HG03432 (cell line): ENCODE measurements around the gene GTF2F2.

Experiments used
- ATAC-seq: cut with Tn5 transposase; IDR thresholded peaks from one replicate; pipeline ENCODE4 v1.9.1; 2021; ENCODE audit warnings: mild to moderate bottlenecking, moderate library complexity; ENCODE audit not compliant: unreplicated experiment

The GTF2F2 gene

DNA sequence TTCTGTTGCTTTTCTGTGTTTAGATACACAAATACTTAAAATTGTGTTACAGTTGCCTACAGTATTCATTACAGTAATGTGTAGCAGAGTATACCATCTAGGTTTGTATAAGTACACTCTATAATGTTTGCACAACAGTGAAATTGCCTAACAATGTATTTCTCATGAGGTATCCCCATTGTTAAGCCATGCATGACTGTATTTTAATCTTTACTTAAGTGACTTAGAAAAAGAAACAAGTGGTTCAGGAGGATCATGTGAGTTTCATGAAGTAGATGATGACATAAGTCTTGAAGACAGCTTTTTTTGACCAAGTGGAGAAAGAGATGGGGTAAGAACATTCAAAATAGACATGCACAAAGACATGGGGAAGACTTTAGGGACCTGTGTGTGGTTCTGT is 88.9 kb downstream of the GTF2F2 start:
- no peak for ATAC-seq

DNA sequence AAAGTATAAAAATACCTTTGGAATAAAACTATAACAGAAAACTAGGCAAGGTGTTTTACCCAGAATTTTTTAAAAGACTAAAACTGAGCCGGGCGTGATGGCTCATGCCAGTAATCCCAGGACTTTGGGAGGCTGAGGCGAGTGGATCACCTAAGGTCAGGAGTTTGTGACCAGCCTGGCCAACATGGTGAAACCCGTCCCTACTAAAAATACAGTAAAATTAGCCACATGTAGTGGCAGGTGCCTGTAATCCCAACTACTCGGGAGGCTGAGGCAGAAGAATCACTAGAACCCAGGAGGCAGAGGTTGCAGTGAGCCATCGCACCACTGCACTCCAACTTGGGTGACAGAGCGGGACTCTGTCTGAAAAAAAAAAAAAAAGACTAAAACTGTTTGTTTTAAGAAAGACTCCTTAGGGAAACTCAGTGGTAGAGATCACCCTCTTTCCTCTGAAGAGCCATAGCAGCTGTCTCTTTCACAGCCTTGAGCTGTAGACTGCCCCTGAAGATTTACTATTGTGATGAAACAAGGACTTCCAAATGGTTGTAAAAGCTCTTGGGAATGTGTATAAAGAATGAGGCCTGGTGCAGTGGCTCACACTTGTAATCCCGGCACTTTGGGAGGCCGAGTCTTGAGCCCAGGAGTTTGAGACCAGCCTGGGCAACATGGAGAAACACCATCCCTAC is 95.2 kb downstream of the GTF2F2 start:
- no peak for ATAC-seq

DNA sequence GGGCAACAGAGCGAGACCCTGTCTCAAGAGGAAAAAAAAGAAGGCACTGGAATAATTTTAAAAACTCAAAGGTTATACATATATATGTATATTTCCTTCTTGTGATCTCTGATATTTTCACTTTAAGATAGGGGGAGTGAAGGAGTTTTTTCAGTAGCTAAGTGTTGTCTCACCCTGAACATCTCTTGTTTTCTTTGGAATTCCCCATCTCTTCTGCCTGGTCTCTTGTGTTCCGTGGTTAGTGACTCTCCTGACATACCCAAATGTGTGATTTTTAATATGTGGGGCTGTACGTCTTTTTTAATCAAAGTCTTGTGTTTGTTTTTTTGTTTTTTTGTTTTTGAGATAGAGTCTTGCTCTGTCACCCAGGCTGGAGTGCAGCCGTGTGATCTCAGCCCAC is 95.9 kb downstream of the GTF2F2 start:
- no peak for ATAC-seq

DNA sequence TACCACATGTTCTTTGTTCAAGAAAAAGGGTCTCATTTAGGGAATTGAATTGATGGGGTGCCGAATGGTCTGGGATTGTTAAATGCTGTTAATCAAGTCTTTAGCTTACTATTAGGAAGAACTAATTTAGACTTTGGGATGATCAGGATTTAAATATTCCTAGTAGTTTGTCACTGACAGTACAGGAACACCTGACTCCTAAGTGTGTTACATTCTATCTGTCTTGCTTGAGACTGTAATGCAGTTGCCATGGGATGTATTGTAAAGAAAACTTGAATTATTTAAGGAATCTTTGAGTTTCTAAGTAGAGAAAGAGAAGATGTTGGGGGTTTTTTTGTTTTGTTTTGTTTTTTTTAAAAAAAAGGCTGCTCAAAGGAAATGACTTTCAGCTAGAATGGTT is 98.4 kb downstream of the GTF2F2 start:
- ATAC-seq: no peak

- ATAC-seq: no peak
These were observed 99.0 kb downstream of the GTF2F2 start for GRCh38 chr13:45219123-45219891.

DNA sequence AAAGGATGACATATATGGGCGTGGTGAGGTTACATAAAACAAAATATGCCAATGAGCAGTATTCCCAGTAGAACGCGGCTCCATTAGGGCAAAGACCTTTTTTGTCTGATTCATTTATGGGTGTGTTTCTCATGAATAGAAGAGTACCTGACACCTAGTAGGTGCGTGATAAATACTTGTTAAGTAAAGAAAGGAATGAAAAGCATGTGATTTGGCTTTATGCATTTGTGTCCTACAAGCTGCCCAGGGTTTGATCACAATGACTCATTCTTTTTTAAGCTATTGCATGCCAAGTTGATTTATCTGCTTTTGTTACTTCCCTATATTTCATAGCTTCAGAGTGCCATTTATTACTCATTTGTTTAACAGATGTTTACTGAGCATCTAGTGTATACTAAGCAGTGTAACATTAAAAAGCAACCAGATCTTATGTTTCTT is 99.6 kb downstream of the GTF2F2 start:
- ATAC-seq: no peak

DNA sequence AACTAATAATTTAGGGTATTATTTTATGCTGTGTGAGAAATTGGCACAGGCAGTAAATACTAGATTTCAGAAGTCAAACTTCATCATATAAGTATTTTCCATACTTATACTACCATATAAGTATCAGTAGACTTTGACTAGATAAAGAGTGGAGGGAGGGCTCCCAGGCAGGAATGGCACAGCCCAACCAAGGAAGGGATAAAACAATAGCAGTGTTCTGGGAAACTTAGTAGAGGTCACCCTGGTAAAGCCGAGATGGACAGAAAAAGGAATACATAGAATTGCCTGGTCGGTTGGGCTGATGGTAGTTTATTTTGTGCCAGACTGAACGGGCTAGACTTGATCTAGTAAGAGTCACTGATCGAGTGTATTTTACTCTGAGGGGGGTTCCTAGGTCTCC is 100.1 kb downstream of the GTF2F2 start:
- no peak for ATAC-seq

DNA sequence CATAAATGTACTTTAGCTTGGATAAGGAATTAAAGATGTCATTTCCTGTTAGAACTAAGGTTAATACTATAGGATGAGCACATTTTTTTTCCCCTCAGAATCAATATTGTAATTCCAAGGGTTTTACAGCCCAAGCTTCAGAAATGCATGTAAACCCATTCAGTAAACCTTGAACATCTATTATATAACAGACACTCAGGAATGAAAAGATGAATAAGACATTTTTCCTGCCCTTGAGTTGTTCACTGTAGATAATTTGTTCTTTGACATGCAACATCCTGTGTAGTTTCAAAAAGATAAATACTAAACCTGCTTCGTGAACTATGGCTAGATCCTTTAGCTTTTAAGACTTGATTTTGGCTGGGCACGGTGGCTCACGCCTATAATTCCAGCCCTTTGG is 102.2 kb downstream of the GTF2F2 start:
- ATAC-seq: no peak

DNA sequence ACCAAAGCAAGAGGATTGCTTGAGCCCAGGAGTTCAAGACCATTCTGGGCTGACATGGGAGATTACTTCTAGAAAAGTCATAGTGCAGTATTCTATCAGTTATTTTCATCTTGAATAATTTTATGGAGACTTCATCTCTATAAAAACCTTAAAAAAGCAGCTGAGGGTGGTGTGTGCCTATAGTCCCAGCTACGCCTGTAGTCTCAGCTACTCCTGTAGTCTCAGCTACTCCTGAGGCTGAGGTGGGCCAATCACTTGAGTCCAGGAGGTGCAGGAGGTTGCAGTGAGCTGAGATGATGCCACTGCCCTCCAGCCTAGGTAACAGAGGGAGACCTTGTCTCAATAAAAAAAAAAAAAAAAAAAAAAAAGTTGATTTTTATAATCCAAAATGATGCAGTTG is 102.6 kb downstream of the GTF2F2 start:
- ATAC-seq: no peak

- no peak for ATAC-seq
These were observed 103.9 kb downstream of the GTF2F2 start for GRCh38 chr13:45224176-45224575.

GRCh38 chr13:45225370-45225769 is 105.1 kb downstream of the GTF2F2 start:
- no peak for ATAC-seq

DNA sequence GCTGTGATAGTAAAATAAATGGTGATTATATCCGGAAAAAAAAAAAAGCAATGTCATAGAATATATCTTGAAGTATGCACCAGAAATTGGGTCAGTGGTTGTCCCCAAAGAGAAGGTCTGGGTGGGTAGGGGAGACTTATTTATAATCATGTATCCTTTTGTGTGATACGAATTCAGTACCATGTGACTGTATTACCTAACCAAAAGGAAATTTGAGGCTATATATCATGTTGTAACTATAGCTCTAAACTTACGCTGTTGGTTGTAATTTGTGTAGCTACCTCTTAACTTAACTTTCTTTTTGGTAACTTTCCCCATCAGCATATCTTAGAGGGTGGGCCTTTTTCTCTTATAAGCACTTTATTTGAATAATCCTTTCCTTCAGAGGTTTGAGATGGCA is 105.7 kb downstream of the GTF2F2 start:
- no peak for ATAC-seq

DNA sequence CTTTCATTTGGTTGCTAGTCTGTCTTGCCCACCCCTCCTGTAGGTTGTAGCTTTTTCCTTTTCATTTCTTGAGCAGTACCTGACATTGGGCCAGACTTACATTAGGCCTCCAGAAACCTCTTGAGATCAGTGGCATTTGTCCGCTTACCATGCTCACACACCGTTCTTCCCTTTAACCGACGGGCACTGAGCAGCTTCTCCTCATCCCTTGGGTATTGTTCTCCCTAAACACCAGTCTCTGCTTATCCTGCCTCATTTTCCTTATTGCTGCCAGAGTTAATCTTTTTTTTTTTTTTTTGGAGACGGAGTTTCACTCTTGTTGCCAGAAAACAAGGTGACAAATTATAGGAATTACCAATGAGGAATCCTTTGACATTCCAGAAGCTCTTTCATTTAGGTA is 107.7 kb downstream of the GTF2F2 start:
- no peak for ATAC-seq

GRCh38 chr13:45229172-45229571 is 108.9 kb downstream of the GTF2F2 start:
- no peak for ATAC-seq

- ATAC-seq: no peak
These were observed 111.0 kb downstream of the GTF2F2 start for GRCh38 chr13:45231305-45231704.

- ATAC-seq: no peak
These were observed 111.4 kb downstream of the GTF2F2 start for GRCh38 chr13:45231722-45232121.

GRCh38 chr13:45232591-45232990 is 112.3 kb downstream of the GTF2F2 start:
- no peak for ATAC-seq

DNA sequence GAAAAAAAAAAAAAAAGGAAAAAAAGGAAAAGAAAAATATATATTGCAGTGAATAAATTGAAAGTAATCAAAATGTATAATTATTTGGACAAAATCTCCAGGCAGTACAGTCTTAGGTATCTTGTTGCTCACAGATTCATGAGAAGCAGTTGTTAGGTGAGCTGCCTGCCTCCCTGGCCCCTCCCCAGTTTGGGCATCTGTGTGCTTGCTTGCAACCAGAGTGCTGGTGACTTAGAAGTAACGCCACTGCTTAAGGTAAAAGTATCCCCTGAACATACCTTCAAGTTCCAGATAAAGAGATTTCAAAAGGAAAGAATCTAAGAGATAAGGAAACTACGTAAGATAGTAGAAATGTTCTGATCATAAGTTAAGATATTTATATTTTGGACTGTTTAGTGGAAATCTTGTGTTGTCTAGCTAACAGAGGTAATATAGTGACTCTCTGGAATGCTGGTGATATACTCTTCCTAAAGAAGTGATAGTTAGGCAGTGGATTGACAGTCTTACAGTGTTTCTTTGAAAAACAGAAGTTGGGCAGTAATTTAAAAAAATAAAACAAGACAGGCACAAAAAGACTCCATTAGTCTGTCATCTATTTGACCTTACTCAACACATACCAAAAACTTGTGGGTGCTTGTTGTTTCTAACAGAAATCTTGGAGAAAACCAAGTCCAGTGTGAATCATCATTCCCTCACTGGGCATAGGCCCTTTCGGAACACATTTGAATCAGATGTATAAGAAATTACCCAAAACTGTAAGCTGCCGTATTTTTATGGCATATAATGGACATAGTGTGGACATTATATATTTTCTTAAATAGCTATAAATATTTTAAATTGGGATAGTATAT is 118.9 kb downstream of the GTF2F2 start:
- no peak for ATAC-seq

DNA sequence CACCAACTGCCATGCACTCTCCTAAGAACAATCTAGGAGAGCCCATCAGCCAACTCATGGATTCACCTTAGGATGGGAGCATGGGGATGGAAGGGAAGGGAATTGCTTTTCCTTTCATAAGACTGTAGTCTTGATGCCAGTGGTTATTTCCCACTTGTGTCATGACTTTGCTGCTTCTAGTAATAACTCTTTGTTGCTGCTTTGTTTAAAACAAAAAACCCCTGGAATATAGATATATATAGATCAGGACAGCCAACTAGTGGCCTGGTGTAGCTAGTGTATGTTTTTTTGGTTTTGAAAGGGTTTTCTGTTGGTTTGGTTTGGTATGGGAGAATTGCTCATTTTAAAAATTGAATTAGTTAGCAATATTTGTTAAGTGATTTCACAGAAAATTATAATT is 119.8 kb downstream of the GTF2F2 start:
- ATAC-seq: no peak

DNA sequence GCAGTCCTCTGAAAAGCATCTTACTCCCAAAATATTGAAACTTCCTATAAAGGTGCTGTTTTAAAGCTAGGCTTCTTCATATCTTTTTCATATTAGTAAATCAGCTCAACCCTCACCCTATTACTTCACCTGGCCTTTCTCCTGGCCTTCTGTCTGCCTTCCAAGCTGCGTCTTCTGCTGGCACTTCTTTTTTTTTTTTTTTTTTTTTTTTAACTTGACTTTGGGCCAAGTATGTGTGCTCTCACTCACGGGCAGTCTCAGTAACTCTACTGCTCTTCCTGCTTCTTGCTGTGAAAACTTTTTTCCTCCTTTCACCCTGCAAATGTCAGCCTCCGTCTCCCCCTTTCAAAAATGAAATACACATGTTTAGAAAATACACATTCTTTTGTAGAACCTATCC is 121.8 kb downstream of the GTF2F2 start:
- ATAC-seq: no peak

DNA sequence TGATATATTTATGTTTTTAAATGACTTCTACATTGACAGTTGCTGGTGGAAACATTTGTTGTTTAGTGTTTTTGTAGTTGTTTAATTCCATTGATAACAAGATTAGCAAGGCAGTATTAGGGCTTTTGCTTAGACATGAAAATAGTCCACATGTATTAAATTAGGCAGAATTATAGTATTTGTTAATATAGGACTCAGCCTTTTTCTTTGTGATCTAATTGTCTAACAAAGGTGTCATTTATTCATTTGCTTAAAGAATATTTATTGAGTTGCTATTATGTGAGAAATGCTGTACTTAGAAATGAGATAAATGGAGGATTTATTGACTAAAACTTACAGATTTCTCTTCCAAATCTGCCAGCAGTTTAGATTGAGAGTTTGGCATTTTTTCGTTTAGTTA is 122.2 kb downstream of the GTF2F2 start:
- no peak for ATAC-seq

- ATAC-seq: no peak
These were observed 122.8 kb downstream of the GTF2F2 start for GRCh38 chr13:45243077-45243476.
